Measurements from ENCODE around the gene MED1. TPM values are rescaled to one million over a fixed set of nuclear protein-coding genes. Genes with fewer than 3 reads are reported as not detected.

MED1 gene
- total and polyA plus RNA-seq, 4 donors: 4.4 to 19.3 (median 9.1) TPM

DNA sequence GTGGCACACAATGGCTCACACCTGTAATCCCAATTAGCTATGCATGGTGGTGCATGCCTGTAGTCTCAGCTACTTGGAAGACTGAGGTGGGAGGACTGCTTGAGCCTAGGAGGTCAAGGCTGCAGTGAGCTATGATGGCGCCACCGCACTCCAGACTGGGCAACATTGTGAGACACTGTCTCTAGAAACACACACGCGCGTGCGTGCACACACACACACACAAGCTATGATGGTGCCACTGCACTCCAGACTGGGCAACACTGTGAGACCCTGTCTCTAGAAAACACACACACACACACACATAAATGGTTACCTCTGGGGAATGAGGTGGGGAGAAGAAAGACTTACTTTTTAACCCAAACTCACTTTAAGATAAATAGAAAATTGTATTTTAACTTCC is 66.0 kb downstream of the MED1 start:
- H3K9me3 ChIP-seq (ENCODE audit: control insufficient read depth in 4 of 4, low read length in 3 of 4): no peaks in the 10 kb centered on the region

DNA sequence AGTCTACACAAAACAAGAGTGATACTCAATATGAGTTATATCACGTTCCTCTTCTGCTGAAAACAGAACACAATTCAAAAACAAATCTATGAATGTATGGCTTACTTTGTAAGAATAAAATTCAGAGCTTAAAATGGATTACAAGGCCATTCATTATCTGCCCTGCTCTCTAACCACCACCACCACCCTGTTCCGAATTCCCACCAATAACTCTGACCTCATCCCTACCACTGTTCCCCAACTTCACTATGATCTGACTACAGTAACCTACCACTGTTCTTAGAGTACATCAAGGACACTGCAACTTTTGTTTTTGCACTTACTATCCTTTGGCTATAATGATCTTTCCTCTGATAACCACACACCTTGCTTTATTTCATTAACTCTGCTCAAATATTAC is 70.9 kb downstream of the MED1 start:
- Histone ChIP-seq H3K4me1 (ENCODE audit: control insufficient read depth in 4 of 4, insufficient read depth in 4 of 4, low read length in 3 of 4) (peaks cover 0 to 2% (median 0%) of the 10 kb centered on the region in 4 donors), H3K27me3 (ENCODE audit: control insufficient read depth in 4 of 4, insufficient read depth in 4 of 4, low read length in 3 of 4) (no peaks in the 10 kb centered on the region), H3K36me3 (ENCODE audit: control insufficient read depth in 4 of 4, insufficient read depth in 3 of 4, low read depth in 1 of 4, low read length in 3 of 4) (peaks cover 0 to 3% (median 0%) of the 10 kb centered on the region in 4 donors), H3K4me3 (ENCODE audit: low read depth in 1 of 3, low read length in 3 of 3) (no peak overlapping the region), H3K9me3 (ENCODE audit: control insufficient read depth in 4 of 4, low read length in 3 of 4) (no peaks in the 10 kb centered on the region), H3K27ac (ENCODE audit: low read depth in 1 of 2, low read length in 2 of 2) (no peak overlapping the region), H3K9ac (ENCODE audit: low read depth in 1 of 2, low read length in 2 of 2) (no peak overlapping the region)
- WGBS: 85% methylated on average over 2 of the region's 2 CpGs
- DNase-seq (ENCODE audit: low spot score): no peak
- TF ChIP-seq GABPA (IDR thresholded peaks at IDR 0.05 in 1 of 2, conservative IDR thresholded peaks at IDR 0.05 in 1 of 2): no peak
- no peak for TF ChIP-seq TAF1 (conservative IDR thresholded peaks at IDR 0.05)
- TF ChIP-seq, protein P1, sequence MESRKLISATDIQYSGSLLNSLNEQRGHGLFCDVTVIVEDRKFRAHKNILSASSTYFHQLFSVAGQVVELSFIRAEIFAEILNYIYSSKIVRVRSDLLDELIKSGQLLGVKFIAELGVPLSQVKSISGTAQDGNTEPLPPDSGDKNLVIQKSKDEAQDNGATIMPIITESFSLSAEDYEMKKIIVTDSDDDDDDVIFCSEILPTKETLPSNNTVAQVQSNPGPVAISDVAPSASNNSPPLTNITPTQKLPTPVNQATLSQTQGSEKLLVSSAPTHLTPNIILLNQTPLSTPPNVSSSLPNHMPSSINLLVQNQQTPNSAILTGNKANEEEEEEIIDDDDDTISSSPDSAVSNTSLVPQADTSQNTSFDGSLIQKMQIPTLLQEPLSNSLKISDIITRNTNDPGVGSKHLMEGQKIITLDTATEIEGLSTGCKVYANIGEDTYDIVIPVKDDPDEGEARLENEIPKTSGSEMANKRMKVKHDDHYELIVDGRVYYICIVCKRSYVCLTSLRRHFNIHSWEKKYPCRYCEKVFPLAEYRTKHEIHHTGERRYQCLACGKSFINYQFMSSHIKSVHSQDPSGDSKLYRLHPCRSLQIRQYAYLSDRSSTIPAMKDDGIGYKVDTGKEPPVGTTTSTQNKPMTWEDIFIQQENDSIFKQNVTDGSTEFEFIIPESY (IDR thresholded peaks at IDR 0.05): no peak
- TF ChIP-seq, protein P2, sequence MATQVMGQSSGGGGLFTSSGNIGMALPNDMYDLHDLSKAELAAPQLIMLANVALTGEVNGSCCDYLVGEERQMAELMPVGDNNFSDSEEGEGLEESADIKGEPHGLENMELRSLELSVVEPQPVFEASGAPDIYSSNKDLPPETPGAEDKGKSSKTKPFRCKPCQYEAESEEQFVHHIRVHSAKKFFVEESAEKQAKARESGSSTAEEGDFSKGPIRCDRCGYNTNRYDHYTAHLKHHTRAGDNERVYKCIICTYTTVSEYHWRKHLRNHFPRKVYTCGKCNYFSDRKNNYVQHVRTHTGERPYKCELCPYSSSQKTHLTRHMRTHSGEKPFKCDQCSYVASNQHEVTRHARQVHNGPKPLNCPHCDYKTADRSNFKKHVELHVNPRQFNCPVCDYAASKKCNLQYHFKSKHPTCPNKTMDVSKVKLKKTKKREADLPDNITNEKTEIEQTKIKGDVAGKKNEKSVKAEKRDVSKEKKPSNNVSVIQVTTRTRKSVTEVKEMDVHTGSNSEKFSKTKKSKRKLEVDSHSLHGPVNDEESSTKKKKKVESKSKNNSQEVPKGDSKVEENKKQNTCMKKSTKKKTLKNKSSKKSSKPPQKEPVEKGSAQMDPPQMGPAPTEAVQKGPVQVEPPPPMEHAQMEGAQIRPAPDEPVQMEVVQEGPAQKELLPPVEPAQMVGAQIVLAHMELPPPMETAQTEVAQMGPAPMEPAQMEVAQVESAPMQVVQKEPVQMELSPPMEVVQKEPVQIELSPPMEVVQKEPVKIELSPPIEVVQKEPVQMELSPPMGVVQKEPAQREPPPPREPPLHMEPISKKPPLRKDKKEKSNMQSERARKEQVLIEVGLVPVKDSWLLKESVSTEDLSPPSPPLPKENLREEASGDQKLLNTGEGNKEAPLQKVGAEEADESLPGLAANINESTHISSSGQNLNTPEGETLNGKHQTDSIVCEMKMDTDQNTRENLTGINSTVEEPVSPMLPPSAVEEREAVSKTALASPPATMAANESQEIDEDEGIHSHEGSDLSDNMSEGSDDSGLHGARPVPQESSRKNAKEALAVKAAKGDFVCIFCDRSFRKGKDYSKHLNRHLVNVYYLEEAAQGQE (IDR thresholded peaks at IDR 0.05): no peak
- TF ChIP-seq, protein P3, sequence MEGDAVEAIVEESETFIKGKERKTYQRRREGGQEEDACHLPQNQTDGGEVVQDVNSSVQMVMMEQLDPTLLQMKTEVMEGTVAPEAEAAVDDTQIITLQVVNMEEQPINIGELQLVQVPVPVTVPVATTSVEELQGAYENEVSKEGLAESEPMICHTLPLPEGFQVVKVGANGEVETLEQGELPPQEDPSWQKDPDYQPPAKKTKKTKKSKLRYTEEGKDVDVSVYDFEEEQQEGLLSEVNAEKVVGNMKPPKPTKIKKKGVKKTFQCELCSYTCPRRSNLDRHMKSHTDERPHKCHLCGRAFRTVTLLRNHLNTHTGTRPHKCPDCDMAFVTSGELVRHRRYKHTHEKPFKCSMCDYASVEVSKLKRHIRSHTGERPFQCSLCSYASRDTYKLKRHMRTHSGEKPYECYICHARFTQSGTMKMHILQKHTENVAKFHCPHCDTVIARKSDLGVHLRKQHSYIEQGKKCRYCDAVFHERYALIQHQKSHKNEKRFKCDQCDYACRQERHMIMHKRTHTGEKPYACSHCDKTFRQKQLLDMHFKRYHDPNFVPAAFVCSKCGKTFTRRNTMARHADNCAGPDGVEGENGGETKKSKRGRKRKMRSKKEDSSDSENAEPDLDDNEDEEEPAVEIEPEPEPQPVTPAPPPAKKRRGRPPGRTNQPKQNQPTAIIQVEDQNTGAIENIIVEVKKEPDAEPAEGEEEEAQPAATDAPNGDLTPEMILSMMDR (IDR thresholded peaks at IDR 0.05; ENCODE audit: low read depth, low read length, missing input control): no peak
- TF ChIP-seq EGR1 (IDR thresholded peaks at IDR 0.05; ENCODE audit: low read depth in 2 of 2): no peak

More for the DNA sequence above, 66.0 kb downstream of the MED1 start:
- H3K4me1 ChIP-seq (ENCODE audit: control insufficient read depth in 4 of 4, insufficient read depth in 4 of 4, low read length in 3 of 4): no peaks in the 10 kb centered on the region
- no peaks in the 10 kb centered on the region for H3K27me3 ChIP-seq (ENCODE audit: control insufficient read depth in 4 of 4, insufficient read depth in 4 of 4, low read length in 3 of 4)
- H3K36me3 ChIP-seq (ENCODE audit: control insufficient read depth in 4 of 4, insufficient read depth in 3 of 4, low read depth in 1 of 4, low read length in 3 of 4): peaks cover 0 to 6% (median 0%) of the 10 kb centered on the region in 4 donors
- H3K27ac ChIP-seq (ENCODE audit: low read depth in 1 of 2, low read length in 2 of 2): no peak overlapping the region
- 98% methylated on average over 6 of the region's 6 CpGs for WGBS
- TF ChIP-seq, protein P2 (IDR thresholded peaks at IDR 0.05): no peak
- TF ChIP-seq RXRA (IDR thresholded peaks at IDR 0.05): no peak
- TF ChIP-seq, protein P3 (IDR thresholded peaks at IDR 0.05; ENCODE audit: low read depth, low read length, missing input control): no peak
- no peak for TF ChIP-seq JUND (IDR thresholded peaks at IDR 0.05)
- TF ChIP-seq, protein P1 (IDR thresholded peaks at IDR 0.05): no peak
- TF ChIP-seq TAF1 (conservative IDR thresholded peaks at IDR 0.05): no peak
- TF ChIP-seq RAD21 (IDR thresholded peaks at IDR 0.05): no peak
- no peak for TF ChIP-seq NR2F2 (IDR thresholded peaks at IDR 0.05)
- TF ChIP-seq FOXA1 (IDR thresholded peaks at IDR 0.05): no peak
- TF ChIP-seq EGR1 (IDR thresholded peaks at IDR 0.05; ENCODE audit: low read depth in 2 of 2): no peak
- TF ChIP-seq FOXA2 (IDR thresholded peaks at IDR 0.05): no peak
- DNase-seq (ENCODE audit: low spot score): no peak
- no peak overlapping the region for H3K9ac ChIP-seq (ENCODE audit: low read depth in 1 of 2, low read length in 2 of 2)
- no peak overlapping the region for H3K4me3 ChIP-seq (ENCODE audit: low read depth in 1 of 3, low read length in 3 of 3)

Data from liver (tissue), 9 donors.